HCT116 (cell line): ENCODE data around the gene GPR17.

Experiments used
- EZH2 ChIP-seq: fragments of 200-600 bp; sonication (generic); IDR thresholded peaks from 2 replicates; pipeline ENCODE4 v1.6.1; 2017; ENCODE audit warnings: antibody characterized with exemption, mixed run types
- EZH2phosphoT487 ChIP-seq: fragments of 200-600 bp; IDR thresholded peaks from 2 replicates; pipeline ENCODE4 v1.6.1; 2018; ENCODE audit warnings: antibody characterized with exemption, borderline replicate concordance
- JUND ChIP-seq: IDR thresholded peaks from 2 replicates; pipeline ENCODE4 v1.6.1; 2012
- POLR2A ChIP-seq: IDR thresholded peaks from 2 replicates; pipeline ENCODE4 v1.7.0; 2011; ENCODE audit warnings: borderline replicate concordance; ENCODE audit not compliant: insufficient read depth, insufficient read length; ENCODE audit errors: extremely low read depth
- POLR2AphosphoS5 ChIP-seq: IDR thresholded peaks from 2 replicates; pipeline ENCODE4 v1.6.1; 2011; ENCODE audit warnings: mild to moderate bottlenecking, low read depth, low read length, moderate library complexity
- SP1 ChIP-seq: IDR thresholded peaks from 2 replicates; pipeline ENCODE4 v1.6.1; 2012; ENCODE audit warnings: low read depth
- TCF7L2 ChIP-seq: IDR thresholded peaks from 2 replicates; pipeline ENCODE4 v1.7.0; 2011; ENCODE audit warnings: borderline replicate concordance, inconsistent platforms; ENCODE audit not compliant: insufficient read depth, insufficient read length; ENCODE audit errors: extremely low read depth
- ZNF274 ChIP-seq: fragments of 200-500 bp; sonication (Bioruptor generic); IDR thresholded peaks from 2 replicates; pipeline ENCODE4 v1.6.1; 2014; ENCODE audit warnings: mild to moderate bottlenecking, low read depth, low read length, inconsistent platforms
- TF ChIP-seq, protein P1 (sequence below), 3 experiments: fragments of 200-600 bp in 1 of 3; sonication (generic) in 1 of 3; IDR thresholded peaks in 2 of 3; conservative IDR thresholded peaks in 1 of 3; 2 replicates each; pipeline ENCODE4 v1.5.1; 2012 to 2017; ENCODE audit warnings: low read depth in 2 of 3, low read length in 2 of 3, antibody characterized with exemption in 1 of 3, borderline replicate concordance in 1 of 3, control low read depth in 1 of 3, mild to moderate bottlenecking in 1 of 3, mixed read lengths in 1 of 3, mixed run types in 1 of 3, moderate library complexity in 1 of 3; ENCODE audit not compliant: insufficient read depth in 1 of 3
- TF ChIP-seq, protein P2 (sequence below): IDR thresholded peaks from 2 replicates; pipeline ENCODE4 v1.6.1; 2012

DNA sequence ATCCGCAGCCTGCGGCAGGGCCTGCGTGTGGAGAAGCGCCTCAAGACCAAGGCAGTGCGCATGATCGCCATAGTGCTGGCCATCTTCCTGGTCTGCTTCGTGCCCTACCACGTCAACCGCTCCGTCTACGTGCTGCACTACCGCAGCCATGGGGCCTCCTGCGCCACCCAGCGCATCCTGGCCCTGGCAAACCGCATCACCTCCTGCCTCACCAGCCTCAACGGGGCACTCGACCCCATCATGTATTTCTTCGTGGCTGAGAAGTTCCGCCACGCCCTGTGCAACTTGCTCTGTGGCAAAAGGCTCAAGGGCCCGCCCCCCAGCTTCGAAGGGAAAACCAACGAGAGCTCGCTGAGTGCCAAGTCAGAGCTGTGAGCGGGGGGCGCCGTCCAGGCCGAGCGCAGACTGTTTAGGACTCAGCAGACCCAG, 5.4 kb downstream of the GPR17 start:
- TF ChIP-seq, protein P1, sequence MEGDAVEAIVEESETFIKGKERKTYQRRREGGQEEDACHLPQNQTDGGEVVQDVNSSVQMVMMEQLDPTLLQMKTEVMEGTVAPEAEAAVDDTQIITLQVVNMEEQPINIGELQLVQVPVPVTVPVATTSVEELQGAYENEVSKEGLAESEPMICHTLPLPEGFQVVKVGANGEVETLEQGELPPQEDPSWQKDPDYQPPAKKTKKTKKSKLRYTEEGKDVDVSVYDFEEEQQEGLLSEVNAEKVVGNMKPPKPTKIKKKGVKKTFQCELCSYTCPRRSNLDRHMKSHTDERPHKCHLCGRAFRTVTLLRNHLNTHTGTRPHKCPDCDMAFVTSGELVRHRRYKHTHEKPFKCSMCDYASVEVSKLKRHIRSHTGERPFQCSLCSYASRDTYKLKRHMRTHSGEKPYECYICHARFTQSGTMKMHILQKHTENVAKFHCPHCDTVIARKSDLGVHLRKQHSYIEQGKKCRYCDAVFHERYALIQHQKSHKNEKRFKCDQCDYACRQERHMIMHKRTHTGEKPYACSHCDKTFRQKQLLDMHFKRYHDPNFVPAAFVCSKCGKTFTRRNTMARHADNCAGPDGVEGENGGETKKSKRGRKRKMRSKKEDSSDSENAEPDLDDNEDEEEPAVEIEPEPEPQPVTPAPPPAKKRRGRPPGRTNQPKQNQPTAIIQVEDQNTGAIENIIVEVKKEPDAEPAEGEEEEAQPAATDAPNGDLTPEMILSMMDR (IDR thresholded peaks at IDR 0.05 in 2 of 3, conservative IDR thresholded peaks at IDR 0.05 in 1 of 3; ENCODE audit: borderline replicate concordance in 1 of 3, insufficient read depth in 1 of 3, low read depth in 2 of 3, low read length in 2 of 3) = no peak
- TF ChIP-seq TCF7L2 = no peak
- TF ChIP-seq EZH2 = no peak
- no peak for TF ChIP-seq POLR2AphosphoS5
- no peak for TF ChIP-seq ZNF274
- no peak for TF ChIP-seq EZH2phosphoT487
- no peak for TF ChIP-seq POLR2A
- TF ChIP-seq SP1 = no peak
- TF ChIP-seq, protein P2, sequence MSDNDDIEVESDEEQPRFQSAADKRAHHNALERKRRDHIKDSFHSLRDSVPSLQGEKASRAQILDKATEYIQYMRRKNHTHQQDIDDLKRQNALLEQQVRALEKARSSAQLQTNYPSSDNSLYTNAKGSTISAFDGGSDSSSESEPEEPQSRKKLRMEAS = no peak
- TF ChIP-seq JUND = no peak
